K562 (cell line): ENCODE measurements around the gene UBE2E2. TPM values are rescaled to one million over a fixed set of nuclear protein-coding genes. Genes with fewer than 3 reads are reported as not detected.

Source experiments
- ATAC-seq: fragments of 200-7000 bp; cut with Tn5 transposase; 3 replicates; pipeline ENCODE4 v1.9.1; 2020; ENCODE audit warnings: moderate library complexity
- BruUV-seq: library from RNA; stranded (reverse); fragments of 400-500 nt; replicated peaks from 2 replicates; lab custom pipeline; 2021; lab: Mats Ljungman, UMichigan
- CTCF ChIA-PET: fragments of 300-600 bp; formaldehyde crosslinking; extraction: SDS; loops from one replicate; lab custom pipeline; 2021; ENCODE audit warnings: low intra/inter-chr PET ratio; lab: Yijun Ruan, JAX
- POLR2A ChIA-PET: fragments of 300-600, 350-650 bp; sonication (Branson Sonifier 250); formaldehyde crosslinking; extraction: SDS; loops from one replicate; lab custom pipeline; 2021; ENCODE audit warnings: antibody characterized with exemption, inconsistent platforms; lab: Yijun Ruan, JAX
- DNase-seq, 4 experiments: peaks; one replicate each; pipeline versions ENCODE4 v3.0.0 to v3.0.0-alpha.2; 2011 to 2018; ENCODE audit warnings: low spot score in 3 of 4, mixed read lengths in 3 of 4; ENCODE audit errors: extremely low read depth in 1 of 4
- FAIRE-seq: peaks from 2 replicates; lab custom pipeline; 2011; peaks lifted over from hg19 to GRCh38; lab: Jason Lieb, UNC
- H2AFZ ChIP-seq: 2 replicates; pipeline ENCODE4 v1.6.0; 2011; ENCODE audit warnings: low read depth, low read length, control low read depth, inconsistent platforms
- H3K27ac ChIP-seq: fragments of 200-600 bp; 3 replicates; pipeline ENCODE4 v1.8.0; 2011; ENCODE audit warnings: low read depth, mild to moderate bottlenecking, control low read depth, inconsistent platforms, low read length, moderate library complexity, mixed read lengths; ENCODE audit errors: extremely low read depth
- H3K27me3 ChIP-seq, 2 experiments: fragments of 300-600 bp in 1 of 2; 2 replicates in 1 of 2; 3 replicates in 1 of 2; pipeline versions ENCODE4 v1.6.0 to v1.8.0; 2011; ENCODE audit warnings: inconsistent platforms in 2 of 2, low read length in 2 of 2, mild to moderate bottlenecking in 1 of 2, mixed read lengths in 1 of 2, moderate library complexity in 1 of 2; ENCODE audit not compliant: control insufficient read depth in 2 of 2, insufficient read depth in 2 of 2
- H3K36me3 ChIP-seq: fragments of 300-600 bp; 3 replicates; pipeline ENCODE4 v1.8.0; 2011; ENCODE audit warnings: mild to moderate bottlenecking, low read length, inconsistent platforms; ENCODE audit not compliant: control insufficient read depth, insufficient read depth
- H3K4me1 ChIP-seq, 2 experiments: fragments of 200-600 bp in 1 of 2; replicated peaks in 1 of 2; 2 replicates in 1 of 2; 3 replicates in 1 of 2; pipeline versions ENCODE4 v1.5.1 to v1.8.0; 2011; ENCODE audit warnings: inconsistent platforms in 2 of 2, low read length in 2 of 2, mild to moderate bottlenecking in 1 of 2, mixed read lengths in 1 of 2, moderate library complexity in 1 of 2; ENCODE audit not compliant: control insufficient read depth in 2 of 2, insufficient read depth in 2 of 2
- H3K4me2 ChIP-seq: 2 replicates; pipeline ENCODE4 v1.6.1; 2011; ENCODE audit warnings: low read length, control low read depth, inconsistent platforms, mixed read lengths; ENCODE audit not compliant: insufficient read depth
- H3K4me3 ChIP-seq: fragments of 200-600 bp; sonication (generic), shearing (Covaris generic); 2 replicates; pipeline ENCODE4 v1.5.1; 2016; ENCODE audit warnings: control low read depth, inconsistent platforms
- H3K79me2 ChIP-seq: fragments of 200-600 bp; 3 replicates; pipeline ENCODE4 v1.8.0; 2011; ENCODE audit warnings: low read length, inconsistent platforms; ENCODE audit not compliant: control insufficient read depth, insufficient read depth
- H3K9ac ChIP-seq, 2 experiments: 2 replicates each; pipeline versions ENCODE4 v1.6.0 to v1.6.1; 2011; ENCODE audit warnings: low read depth in 2 of 2, low read length in 2 of 2, control low read depth in 1 of 2, inconsistent platforms in 1 of 2, mild to moderate bottlenecking in 1 of 2, mixed read lengths in 1 of 2; ENCODE audit not compliant: insufficient read depth in 1 of 2
- H3K9me1 ChIP-seq: one replicate; pipeline ENCODE4 v1.6.0; 2011; ENCODE audit warnings: inconsistent platforms, mild to moderate bottlenecking, low read length, moderate library complexity; ENCODE audit not compliant: control insufficient read depth, insufficient read depth
- H3K9me3 ChIP-seq: replicated peaks from 2 replicates; pipeline ENCODE4 v1.5.1; 2011; ENCODE audit warnings: low read depth, low read length, inconsistent platforms; ENCODE audit not compliant: control insufficient read depth, insufficient read depth
- H4K20me1 ChIP-seq: replicated peaks from 2 replicates; pipeline ENCODE4 v1.6.1; 2011; ENCODE audit warnings: low read length, inconsistent platforms, mixed read lengths; ENCODE audit not compliant: control insufficient read depth, insufficient read depth
- HNRNPL ChIP-seq: fragments of 200-400 bp; formaldehyde crosslinking; IDR thresholded peaks from 2 replicates; pipeline ENCODE4 v1.6.1; 2017; ENCODE audit warnings: low read depth, mild to moderate bottlenecking, low read length
- LARP7 ChIP-seq: fragments of 450-650 bp; IDR thresholded peaks from 2 replicates; pipeline ENCODE4 v1.6.1; 2016
- MIER1 ChIP-seq: fragments of 450-650 bp; IDR thresholded peaks from 2 replicates; pipeline ENCODE4 v1.6.1; 2016; ENCODE audit warnings: antibody characterized with exemption, mild to moderate bottlenecking, low read depth
- PREB ChIP-seq: sonication (generic); formaldehyde crosslinking; IDR thresholded peaks from 2 replicates; pipeline ENCODE4 v1.8.1; 2023; ENCODE audit warnings: mild to moderate bottlenecking, missing genetic modification reagents
- SRF ChIP-seq, 2 experiments: fragments of 250-450, 450-650 bp in 1 of 2; sonication (Bioruptor Pico) in 1 of 2; sonication (generic) in 1 of 2; formaldehyde crosslinking; IDR thresholded peaks; 2 replicates each; pipeline versions ENCODE4 v1.5.0 to v1.5.1; 2020 to 2022; ENCODE audit warnings: mild to moderate bottlenecking in 1 of 2, missing genetic modification reagents in 1 of 2
- STAG1 ChIP-seq: sonication (generic); formaldehyde crosslinking; IDR thresholded peaks from 2 replicates; pipeline ENCODE4 v1.5.0; 2020; ENCODE audit warnings: missing genetic modification reagents, borderline replicate concordance
- TAF9B ChIP-seq: fragments of 450-650 bp; IDR thresholded peaks from 2 replicates; pipeline ENCODE4 v1.6.1; 2018; ENCODE audit warnings: mild to moderate bottlenecking; ENCODE audit not compliant: partially characterized antibody
- TBL1XR1 ChIP-seq, 2 experiments: IDR thresholded peaks; 2 replicates each; pipeline ENCODE4 v1.6.1; 2012; ENCODE audit warnings: improper control_type of control experiment in 2 of 2, low read length in 2 of 2, mild to moderate bottlenecking in 1 of 2
- ZFP91 ChIP-seq: sonication (generic); formaldehyde crosslinking; IDR thresholded peaks from 2 replicates; pipeline ENCODE4 v1.8.0; 2022; ENCODE audit warnings: mild to moderate bottlenecking, missing genetic modification reagents
- ZNF431 ChIP-seq: sonication (generic); formaldehyde crosslinking; IDR thresholded peaks from 2 replicates; pipeline ENCODE4 v1.8.0; 2022; ENCODE audit warnings: mild to moderate bottlenecking, missing genetic modification reagents
- ZNF518B ChIP-seq: fragments of 250-450 bp; sonication (Bioruptor Pico); IDR thresholded peaks from 2 replicates; pipeline ENCODE4 v1.5.0; 2021; ENCODE audit warnings: mild to moderate bottlenecking, moderate library complexity
- WGBS: fragments of 100-300 bp; shearing (Covaris generic); methylation state at CpG from one replicate; pipeline ENCODE4 v1.1.6; 2016; ENCODE audit warnings: low coverage, mixed read lengths; ENCODE audit not compliant: insufficient coverage; ENCODE audit errors: missing lambda C conversion rate; 5-methylcytosine and 5-hydroxymethylcytosine counted together
- in situ Hi-C: fragments of 300-500 bp; cut with MboI; formaldehyde crosslinking; loops from 4 replicates; pipeline ENCODE4 v1.15.0; 2018; ENCODE audit warnings: inconsistent platforms, mixed read lengths
- intact Hi-C: fragments of 100-400 bp; cut with micrococcal nuclease; formaldehyde crosslinking; loops from 2 replicates; pipeline ENCODE4 v1.14.2; 2022
- polyA plus RNA-seq, 8 experiments: library from polyadenylated mRNA; depleted of rRNA in 4 of 8; stranded (reverse) in 5 of 8; unstranded in 3 of 8; fragments of >200 nt; fragmentation: Nextera tagmentation in 2 of 8; fragmentation: Illumina TruSeq in 1 of 8; extraction: Ambion mirVana in 2 of 8; extraction: Trizol in 1 of 8; gene quantifications; 2 replicates each; pipeline versions ENCODE4 v1.2.1 to v1.2.3, GENCODE V29; 2011 to 2014; ENCODE audit warnings: inconsistent platforms in 1 of 8, missing spikeins in 1 of 8
- total RNA-seq, 7 experiments: library from RNA; depleted of rRNA in 6 of 7; stranded (reverse); fragments of >200 nt in 6 of 7; fragmentation: Illumina TruSeq in 2 of 7; extraction: Trizol in 2 of 7; gene quantifications; 2 replicates each; pipeline versions ENCODE4 v1.2.1 to v1.2.3, GENCODE V29; 2011 to 2021; ENCODE audit warnings: low replicate concordance in 1 of 7
- TF ChIP-seq, protein P1 (sequence below), 2 experiments: fragments of 450-650 bp in 1 of 2; sonication (generic) in 1 of 2; formaldehyde crosslinking in 1 of 2; IDR thresholded peaks in 1 of 2; conservative IDR thresholded peaks in 1 of 2; 2 replicates each; pipeline versions ENCODE4 v1.6.1 to v1.8.1; 2016 to 2023; ENCODE audit warnings: mild to moderate bottlenecking in 2 of 2, moderate library complexity in 2 of 2, inconsistent platforms in 1 of 2, missing genetic modification reagents in 1 of 2

Gene UBE2E2
- total and polyA plus RNA-seq, 9 of the 15 experiments (the other 6 are each of a cell fraction or from before 2014, with no cell fraction given), result 0.22 to 5.1 (median 1.9) TPM

GRCh38 chr3:23244324-23245041 is 41.4 kb downstream of the UBE2E2 start:
- no peaks in the 10 kb centered on the region for H3K79me2 ChIP-seq
- BruUV-seq, result no TSS peak
- no peak overlapping the region for H3K27ac ChIP-seq
- H3K4me1 ChIP-seq, result no peaks in the 10 kb centered on the region
- intact Hi-C loops, result no loop called here
- no peak for DNase-seq
- CTCF ChIA-PET, result no interaction called here
- in situ Hi-C loops, result no loop called here
- H3K27me3 ChIP-seq, result no peaks in the 10 kb centered on the region
- H3K36me3 ChIP-seq, result no peaks in the 10 kb centered on the region
- no peak overlapping the region for H3K4me2 ChIP-seq
- no peak for FAIRE-seq
- H4K20me1 ChIP-seq, result no peaks in the 10 kb centered on the region
- 0% methylated on average over 2 of the region's 2 CpGs for WGBS
- POLR2A ChIA-PET, result no interaction called here
- H3K9me1 ChIP-seq, result no peaks in the 10 kb centered on the region
- no peak overlapping the region for H3K4me3 ChIP-seq
- ATAC-seq, result no peak
- H3K9me3 ChIP-seq, result no peaks in the 10 kb centered on the region
- no peak overlapping the region for H3K9ac ChIP-seq
- no peak overlapping the region for H2AFZ ChIP-seq
- TF ChIP-seq MIER1 (no peak), ZNF431 (CRISPR knock-in tag) (no peak), TBL1XR1 (IDR thresholded peaks at IDR 0.05; ENCODE audit: low read length in 2 of 2) (no peak), PREB (CRISPR knock-in tag) (no peak), ZNF518B (no peak), HNRNPL (no peak), SRF (CRISPR knock-in tag; IDR thresholded peaks at IDR 0.05) (no peak), TAF9B (no peak), STAG1 (CRISPR knock-in tag) (no peak), LARP7 (no peak), ZFP91 (CRISPR knock-in tag) (no peak)
- TF ChIP-seq, protein P1, sequence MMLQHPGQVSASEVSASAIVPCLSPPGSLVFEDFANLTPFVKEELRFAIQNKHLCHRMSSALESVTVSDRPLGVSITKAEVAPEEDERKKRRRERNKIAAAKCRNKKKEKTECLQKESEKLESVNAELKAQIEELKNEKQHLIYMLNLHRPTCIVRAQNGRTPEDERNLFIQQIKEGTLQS (IDR thresholded peaks at IDR 0.05), result no peak
- TF ChIP-seq, protein P1 (CRISPR knock-in tag; conservative IDR thresholded peaks at IDR 0.05), result no peak
